Thyroid gland (tissue), 4 donors: ENCODE data around the gene TGM3. TPM values are rescaled to one million over a fixed set of nuclear protein-coding genes. Genes with fewer than 3 reads are reported as not detected.

Experiments
- DNase-seq, 2 donors: peaks; one replicate each; pipeline ENCODE4 v3.0.0-alpha.2; 2019
- H3K27ac ChIP-seq, 3 donors: fragments of 200-600 bp; sonication (generic); 1 replicate in 2 of 3; 2 replicates in 1 of 3; pipeline ENCODE4 v1.5.1; 2016 to 2019; ENCODE audit warnings: mild to moderate bottlenecking in 1 of 3, moderate library complexity in 1 of 3
- H3K27me3 ChIP-seq: fragments of 200-600 bp; sonication (generic); one replicate; pipeline ENCODE4 v1.5.1; 2019
- H3K36me3 ChIP-seq, 2 donors: fragments of 200-600 bp; sonication (generic); one replicate each; pipeline ENCODE4 v1.5.1; 2016 to 2019
- H3K4me1 ChIP-seq, 2 donors: fragments of 200-600 bp; sonication (generic); one replicate each; pipeline ENCODE4 v1.5.1; 2017 to 2019
- H3K4me3 ChIP-seq, 3 donors: fragments of 200-600 bp; sonication (generic); replicated peaks in 1 of 3; 1 replicate in 2 of 3; 2 replicates in 1 of 3; pipeline ENCODE4 v1.5.1; 2016; ENCODE audit warnings: mild to moderate bottlenecking in 1 of 3
- H3K9me3 ChIP-seq: fragments of 200-600 bp; sonication (generic); one replicate; pipeline ENCODE4 v1.5.1; 2017
- POLR2A ChIP-seq, 2 donors: fragments of 450-650 bp; IDR thresholded peaks; one replicate each; pipeline ENCODE4 v1.6.1; 2017; ENCODE audit warnings: antibody characterized with exemption in 2 of 2, mild to moderate bottlenecking in 2 of 2, moderate library complexity in 1 of 2
- WGBS, 2 donors: methylation state at CpG; one replicate each; pipeline ENCODE4 v1.1.5; 2017; 5-methylcytosine and 5-hydroxymethylcytosine counted together
- intact Hi-C: fragments of 100-400 bp; cut with DNase I; formaldehyde crosslinking; loops from one replicate; pipeline ENCODE4 v1.15.1; 2023
- total RNA-seq, 4 donors: library from RNA; depleted of rRNA; stranded (reverse); fragments of >200 nt; gene quantifications; one replicate each; pipeline ENCODE4 v1.2.3, GENCODE V29; 2016
- TF ChIP-seq, protein P1 (sequence below), 6 experiments: fragments of 200-600 bp in 3 of 6; fragments of 450-650 bp in 3 of 6; sonication (generic) in 3 of 6; IDR thresholded peaks; one replicate each; pipeline ENCODE4 v1.5.1; 2016 to 2019; ENCODE audit warnings: antibody characterized with exemption in 6 of 6, mild to moderate bottlenecking in 2 of 6, inconsistent platforms in 1 of 6, moderate library complexity in 1 of 6

The TGM3 gene
- total RNA-seq, 4 donors from 2014 or later = not detected

DNA sequence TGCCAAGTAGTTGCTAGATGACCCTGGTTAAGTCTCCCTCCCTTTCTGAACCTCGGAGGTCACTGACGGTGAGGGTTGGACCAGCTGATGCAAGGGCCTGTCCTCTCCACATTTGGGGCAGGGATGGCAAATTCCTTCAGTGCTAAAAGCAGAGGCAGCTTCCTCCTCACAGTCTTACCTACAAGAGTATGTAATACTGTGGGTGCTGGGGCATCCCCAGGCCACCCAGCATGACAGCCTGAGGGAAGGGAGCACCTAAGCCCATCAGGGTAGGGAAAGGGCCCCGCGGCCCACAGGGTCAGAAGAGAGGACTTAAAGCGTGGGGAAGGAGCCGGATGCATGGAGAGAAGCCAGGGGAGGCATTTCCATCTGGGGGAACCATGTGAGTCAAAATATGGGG lies 38.0 kb downstream of the TGM3 start:
- Histone ChIP-seq H3K36me3 (no peaks in the 10 kb centered on the region), H3K4me3 (no peak overlapping the region), H3K27me3 (no peaks in the 10 kb centered on the region), H3K4me1 (no peaks in the 10 kb centered on the region), H3K27ac (no peak overlapping the region), H3K9me3 (no peaks in the 10 kb centered on the region)
- 68 to 71% methylated on average over 6 of the region's 6 CpGs for WGBS, 2 donors
- intact Hi-C loops = no loop called here
- TF ChIP-seq, protein P1, sequence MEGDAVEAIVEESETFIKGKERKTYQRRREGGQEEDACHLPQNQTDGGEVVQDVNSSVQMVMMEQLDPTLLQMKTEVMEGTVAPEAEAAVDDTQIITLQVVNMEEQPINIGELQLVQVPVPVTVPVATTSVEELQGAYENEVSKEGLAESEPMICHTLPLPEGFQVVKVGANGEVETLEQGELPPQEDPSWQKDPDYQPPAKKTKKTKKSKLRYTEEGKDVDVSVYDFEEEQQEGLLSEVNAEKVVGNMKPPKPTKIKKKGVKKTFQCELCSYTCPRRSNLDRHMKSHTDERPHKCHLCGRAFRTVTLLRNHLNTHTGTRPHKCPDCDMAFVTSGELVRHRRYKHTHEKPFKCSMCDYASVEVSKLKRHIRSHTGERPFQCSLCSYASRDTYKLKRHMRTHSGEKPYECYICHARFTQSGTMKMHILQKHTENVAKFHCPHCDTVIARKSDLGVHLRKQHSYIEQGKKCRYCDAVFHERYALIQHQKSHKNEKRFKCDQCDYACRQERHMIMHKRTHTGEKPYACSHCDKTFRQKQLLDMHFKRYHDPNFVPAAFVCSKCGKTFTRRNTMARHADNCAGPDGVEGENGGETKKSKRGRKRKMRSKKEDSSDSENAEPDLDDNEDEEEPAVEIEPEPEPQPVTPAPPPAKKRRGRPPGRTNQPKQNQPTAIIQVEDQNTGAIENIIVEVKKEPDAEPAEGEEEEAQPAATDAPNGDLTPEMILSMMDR (IDR thresholded peaks at IDR 0.05) = no peak
- TF ChIP-seq POLR2A (IDR thresholded peaks at IDR 0.05) = no peak
- no peak for DNase-seq

DNA sequence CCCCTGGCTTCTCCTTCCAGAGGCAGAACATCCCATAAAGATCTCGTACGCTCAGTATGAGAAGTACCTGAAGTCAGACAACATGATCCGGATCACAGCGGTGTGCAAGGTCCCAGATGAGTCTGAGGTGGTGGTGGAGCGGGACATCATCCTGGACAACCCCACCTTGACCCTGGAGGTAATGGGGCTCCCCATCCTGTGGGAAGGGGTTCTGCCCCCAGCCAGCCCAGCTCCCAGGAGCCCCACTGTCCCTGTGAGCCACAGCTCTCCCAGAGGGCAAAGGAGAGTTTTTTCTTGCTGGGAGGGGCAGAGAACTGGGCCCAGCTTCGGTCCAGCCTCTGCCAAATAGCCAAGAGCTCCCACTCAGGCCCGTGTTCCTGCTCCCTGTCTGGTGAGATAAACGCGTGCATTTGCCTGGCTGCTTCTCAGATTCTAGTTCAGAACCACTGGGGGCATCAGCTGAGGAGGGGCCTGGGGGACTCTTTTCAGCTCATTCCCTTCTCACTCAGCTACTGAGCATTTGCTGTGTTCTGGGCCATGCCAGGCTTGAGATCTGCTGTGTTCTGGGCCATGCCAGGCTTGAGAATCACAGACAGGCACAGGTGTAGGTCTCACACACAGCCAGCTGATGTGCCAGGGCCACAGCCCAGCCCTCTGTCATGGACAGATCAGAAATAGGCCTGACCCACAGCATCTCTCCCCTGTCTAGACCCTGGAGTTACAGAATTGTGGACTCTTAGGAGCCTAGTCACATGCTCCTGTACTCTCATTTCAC lies 39.5 kb downstream of the TGM3 start:
- no peak for TF ChIP-seq POLR2A (IDR thresholded peaks at IDR 0.05)
- TF ChIP-seq, protein P1 (IDR thresholded peaks at IDR 0.05) = no peak
- Histone ChIP-seq H3K4me1 (no peaks in the 10 kb centered on the region), H3K27ac (no peak overlapping the region), H3K36me3 (no peaks in the 10 kb centered on the region), H3K4me3 (no peak overlapping the region), H3K27me3 (no peaks in the 10 kb centered on the region), H3K9me3 (no peaks in the 10 kb centered on the region)
- WGBS, 2 donors = 81 to 84% methylated on average over 8 to 9 of the region's 9 CpGs
- no peak for DNase-seq
- intact Hi-C loops = no loop called here

DNA sequence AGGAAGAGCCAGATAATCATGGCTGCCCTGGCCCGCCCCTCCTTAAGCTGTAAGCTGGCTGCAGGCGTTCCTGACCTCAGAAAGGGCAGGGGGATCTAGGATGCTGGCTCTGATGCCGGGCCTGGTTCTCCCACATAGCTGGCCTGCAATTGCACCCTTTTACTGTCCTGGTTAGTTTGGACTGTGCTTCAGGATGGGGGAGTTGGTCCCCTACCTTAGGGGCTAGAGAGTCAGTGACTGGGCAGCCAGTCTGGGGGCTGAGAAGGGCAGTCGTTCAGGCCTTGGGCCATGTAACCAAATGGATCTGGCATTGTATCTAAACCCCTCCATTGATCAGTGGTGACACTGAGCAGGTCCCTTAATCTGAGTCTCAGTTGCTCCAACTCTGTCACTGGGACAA lies 40.7 kb downstream of the TGM3 start:
- Histone ChIP-seq H3K9me3 (no peaks in the 10 kb centered on the region), H3K27me3 (no peaks in the 10 kb centered on the region), H3K4me1 (no peaks in the 10 kb centered on the region), H3K4me3 (no peak overlapping the region), H3K27ac (no peak overlapping the region), H3K36me3 (no peaks in the 10 kb centered on the region)
- TF ChIP-seq POLR2A (IDR thresholded peaks at IDR 0.05) = no peak
- TF ChIP-seq, protein P1 (IDR thresholded peaks at IDR 0.05) = no peak
- 85 to 92% methylated on average over 2 to 3 of the region's 4 CpGs for WGBS, 2 donors
- intact Hi-C loops = no loop called here
- no peak for DNase-seq

DNA sequence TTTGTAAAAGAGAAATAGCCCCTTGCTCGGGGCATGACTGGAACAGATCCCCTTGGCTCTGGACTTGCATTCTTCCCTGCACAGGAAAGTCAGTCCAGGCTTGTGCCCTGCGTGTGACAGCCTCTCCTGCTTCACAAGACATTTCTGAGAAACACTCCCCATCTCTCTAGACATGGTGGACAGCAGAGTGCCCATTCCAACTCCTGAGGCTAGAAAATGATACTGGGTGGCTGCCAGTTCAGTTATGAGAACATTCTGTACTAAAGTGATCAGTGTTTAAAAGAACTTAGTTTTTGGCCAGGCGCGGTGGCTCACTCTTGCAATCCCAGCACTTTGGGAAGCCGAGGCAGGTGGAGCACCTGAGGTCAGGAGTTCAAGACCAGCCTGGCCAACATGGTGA lies 41.3 kb downstream of the TGM3 start:
- H3K27ac ChIP-seq = no peak overlapping the region
- TF ChIP-seq POLR2A (IDR thresholded peaks at IDR 0.05) = no peak
- TF ChIP-seq, protein P1 (IDR thresholded peaks at IDR 0.05) = no peak
- no peaks in the 10 kb centered on the region for H3K9me3 ChIP-seq
- H3K27me3 ChIP-seq = no peaks in the 10 kb centered on the region
- no peaks in the 10 kb centered on the region for H3K36me3 ChIP-seq
- intact Hi-C loops = no loop called here
- no peak overlapping the region for H3K4me3 ChIP-seq
- DNase-seq = no peak
- WGBS, 2 donors = 79 to 89% methylated on average over 5 of the region's 5 CpGs
- H3K4me1 ChIP-seq = no peaks in the 10 kb centered on the region

DNA sequence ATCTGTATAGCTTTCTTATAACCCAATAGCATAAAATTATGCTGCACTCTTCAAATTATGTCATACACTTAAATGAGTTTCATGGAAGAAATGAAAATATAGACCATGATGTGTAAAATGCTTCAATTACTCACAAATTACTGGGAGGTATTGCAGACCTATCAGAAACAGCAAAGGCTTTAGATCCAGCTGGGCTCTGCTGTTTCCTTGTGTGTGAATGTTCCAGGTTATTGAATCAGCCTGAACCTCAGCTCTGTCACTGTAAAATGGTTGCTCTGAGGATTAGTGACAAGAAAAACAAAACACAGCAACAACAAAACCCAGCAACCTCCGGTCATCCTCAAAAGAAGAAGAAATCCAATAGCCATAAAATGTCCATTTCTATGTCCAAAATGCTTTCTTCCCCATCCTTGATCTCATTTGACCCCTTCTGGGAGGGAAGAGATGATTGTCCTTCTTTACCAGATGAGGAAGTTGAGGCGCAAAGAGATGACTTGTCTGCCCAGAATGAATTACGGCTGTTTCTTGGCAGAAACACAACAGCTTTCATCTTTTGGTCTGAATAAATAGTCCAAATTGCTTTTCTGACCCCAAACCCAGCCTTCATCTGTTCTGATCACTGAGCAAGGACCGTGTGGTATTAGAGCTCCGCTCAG lies 42.7 kb downstream of the TGM3 start:
- intact Hi-C loops = no loop called here
- Histone ChIP-seq H3K4me3 (no peak overlapping the region), H3K4me1 (no peaks in the 10 kb centered on the region), H3K36me3 (no peaks in the 10 kb centered on the region), H3K27me3 (no peaks in the 10 kb centered on the region), H3K27ac (no peak overlapping the region), H3K9me3 (no peaks in the 10 kb centered on the region)
- 65 to 71% methylated on average over 5 of the region's 5 CpGs for WGBS, 2 donors
- TF ChIP-seq, protein P1 (IDR thresholded peaks at IDR 0.05) = no peak
- TF ChIP-seq POLR2A (IDR thresholded peaks at IDR 0.05) = no peak
- DNase-seq = no peak
